Neuronal stem cell (in vitro differentiated cells): ENCODE measurements around the gene CARD11.

Experiments used
- DNase-seq: peaks from one replicate; pipeline ENCODE4 v3.0.0-alpha.2; 2013; ENCODE audit warnings: low spot score
- H2AFZ ChIP-seq: one replicate; pipeline ENCODE4 v1.6.1; 2013; ENCODE audit warnings: mild to moderate bottlenecking, low read length, inconsistent platforms
- H2AK5ac ChIP-seq: 2 replicates; pipeline ENCODE4 v1.6.1; 2013; ENCODE audit warnings: low read depth, mild to moderate bottlenecking, inconsistent platforms, low read length, moderate library complexity, mixed read lengths
- H2BK120ac ChIP-seq: 2 replicates; pipeline ENCODE4 v1.6.1; 2013; ENCODE audit warnings: low read depth, mild to moderate bottlenecking, inconsistent platforms, low read length, moderate library complexity, mixed read lengths
- H2BK12ac ChIP-seq: one replicate; pipeline ENCODE4 v1.6.1; 2013; ENCODE audit warnings: low read length, inconsistent platforms
- H2BK15ac ChIP-seq: 2 replicates; pipeline ENCODE4 v1.6.1; 2013; ENCODE audit warnings: mild to moderate bottlenecking, low read length, inconsistent platforms, mixed read lengths
- H2BK5ac ChIP-seq: one replicate; pipeline ENCODE4 v1.6.1; 2013; ENCODE audit warnings: inconsistent platforms, mild to moderate bottlenecking, low read length, moderate library complexity
- H3K14ac ChIP-seq: one replicate; pipeline ENCODE4 v1.6.1; 2013; ENCODE audit warnings: low read length, inconsistent platforms
- H3K18ac ChIP-seq: 2 replicates; pipeline ENCODE4 v1.6.1; 2013; ENCODE audit warnings: low read length, inconsistent platforms
- H3K23ac ChIP-seq: 2 replicates; pipeline ENCODE4 v1.6.1; 2013; ENCODE audit warnings: low read depth, mild to moderate bottlenecking, mixed read lengths, low read length, inconsistent platforms; ENCODE audit not compliant: poor library complexity
- H3K27ac ChIP-seq: replicated peaks from 3 replicates; pipeline ENCODE4 v1.5.1; 2013; ENCODE audit warnings: low read length, inconsistent platforms
- H3K27me3 ChIP-seq, 3 experiments: 2 replicates each; pipeline ENCODE4 v1.6.1; 2013; ENCODE audit warnings: low read length in 3 of 3, mild to moderate bottlenecking in 2 of 3, inconsistent platforms in 1 of 3, low read depth in 1 of 3, mixed read lengths in 1 of 3, moderate library complexity in 1 of 3; ENCODE audit not compliant: control insufficient read depth in 3 of 3, insufficient read depth in 3 of 3
- H3K36me3 ChIP-seq, 2 donors: replicated peaks in 1 of 2; 2 replicates each; pipeline ENCODE4 v1.6.1; 2013; ENCODE audit warnings: low read length in 2 of 2; ENCODE audit not compliant: control insufficient read depth in 2 of 2, insufficient read depth in 2 of 2
- H3K4ac ChIP-seq: 2 replicates; pipeline ENCODE4 v1.6.1; 2013; ENCODE audit warnings: inconsistent platforms, mild to moderate bottlenecking, low read length, moderate library complexity
- H3K4me1 ChIP-seq, 2 donors: 1 replicate in 1 of 2; 2 replicates in 1 of 2; pipeline ENCODE4 v1.6.1; 2013; ENCODE audit warnings: low read length in 2 of 2, low read depth in 1 of 2; ENCODE audit not compliant: control insufficient read depth in 2 of 2, insufficient read depth in 1 of 2
- H3K4me2 ChIP-seq: one replicate; pipeline ENCODE4 v1.6.1; 2013; ENCODE audit warnings: mild to moderate bottlenecking, low read length, inconsistent platforms; ENCODE audit not compliant: insufficient read depth, poor library complexity, severe bottlenecking
- H3K4me3 ChIP-seq, 2 donors: 2 replicates each; pipeline ENCODE4 v1.5.1; 2013; ENCODE audit warnings: low read length in 2 of 2, mild to moderate bottlenecking in 2 of 2, inconsistent platforms in 1 of 2, moderate library complexity in 1 of 2
- H3K79me1 ChIP-seq: one replicate; pipeline ENCODE4 v1.6.1; 2013; ENCODE audit warnings: low read depth, mild to moderate bottlenecking, inconsistent platforms, low read length, moderate library complexity
- H3K9ac ChIP-seq: one replicate; pipeline ENCODE4 v1.6.1; 2013; ENCODE audit warnings: mild to moderate bottlenecking, low read depth, low read length, inconsistent platforms; ENCODE audit not compliant: poor library complexity
- H3K9me3 ChIP-seq, 2 donors: replicated peaks in 1 of 2; 2 replicates each; pipeline versions ENCODE3 to v1.6.1; 2013; ENCODE audit warnings: low read length in 2 of 2, mild to moderate bottlenecking in 2 of 2, inconsistent platforms in 1 of 2, low read depth in 1 of 2, mixed read lengths in 1 of 2, moderate library complexity in 1 of 2; ENCODE audit not compliant: control insufficient read depth in 2 of 2, insufficient read depth in 1 of 2
- H4K8ac ChIP-seq: one replicate; pipeline ENCODE4 v1.6.1; 2013; ENCODE audit warnings: low read depth, mild to moderate bottlenecking, inconsistent platforms, low read length, moderate library complexity
- H4K91ac ChIP-seq: one replicate; pipeline ENCODE4 v1.6.1; 2013; ENCODE audit warnings: low read length, low read depth, mild to moderate bottlenecking, inconsistent platforms; ENCODE audit not compliant: poor library complexity
- WGBS, 2 donors: extraction: QIAGEN DNeasy Blood & Tissue Kit; methylation state at CpG; one replicate each; pipeline ENCODE4 v1.1.7; 2013; ENCODE audit warnings: missing lambda C conversion rate in 2 of 2, mixed read lengths in 1 of 2; ENCODE audit not compliant: insufficient read length in 2 of 2, insufficient replicate concordance in 1 of 2; ENCODE audit errors: extremely low coverage in 2 of 2; 5-methylcytosine and 5-hydroxymethylcytosine counted together

CARD11 gene

DNA sequence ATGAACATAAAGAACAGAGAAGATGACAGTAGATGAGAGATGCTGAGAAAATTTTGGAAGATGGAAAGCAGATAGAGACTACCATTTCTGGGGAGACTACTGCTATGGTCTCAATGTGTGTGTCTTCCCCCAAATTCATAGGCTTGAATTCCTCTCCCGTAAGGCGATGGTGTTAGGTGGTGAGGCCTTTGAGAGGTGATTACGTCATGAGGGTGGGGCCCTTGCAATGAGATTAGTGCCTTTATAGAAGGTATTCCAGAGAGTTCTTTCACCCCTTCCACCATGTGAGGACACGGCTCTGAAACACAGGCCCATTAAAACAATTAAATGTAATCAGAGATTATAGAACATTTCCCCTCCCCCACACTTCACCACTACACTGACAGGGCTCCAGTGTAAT, 23.9 kb downstream of the CARD11 start:
- no peak overlapping the region for H2AFZ ChIP-seq
- no peak overlapping the region for H3K14ac ChIP-seq
- H3K9me3 ChIP-seq, result no peaks in the 10 kb centered on the region
- H3K27ac ChIP-seq, result no peak overlapping the region
- H3K79me1 ChIP-seq, result no peaks in the 10 kb centered on the region
- H3K36me3 ChIP-seq, result no peaks in the 10 kb centered on the region
- H3K4ac ChIP-seq, result no peak overlapping the region
- no peak overlapping the region for H3K23ac ChIP-seq
- no peak overlapping the region for H3K4me2 ChIP-seq
- no peak overlapping the region for H2BK15ac ChIP-seq
- H3K18ac ChIP-seq, result no peak overlapping the region
- no peak overlapping the region for H3K9ac ChIP-seq
- H2BK12ac ChIP-seq, result no peak overlapping the region
- H2BK5ac ChIP-seq, result no peak overlapping the region
- no peak overlapping the region for H2AK5ac ChIP-seq
- WGBS, 2 donors, result no CpG with 5 or more reads among the region's 4 CpGs
- no peak overlapping the region for H2BK120ac ChIP-seq
- H3K4me3 ChIP-seq, result no peak overlapping the region
- no peak overlapping the region for H4K91ac ChIP-seq
- peaks cover 0 to 2% (median 0%) of the 10 kb centered on the region in 3 experiments for H3K27me3 ChIP-seq
- H3K4me1 ChIP-seq, result no peaks in the 10 kb centered on the region
- no peak overlapping the region for H4K8ac ChIP-seq
- DNase-seq, result no peak

DNA sequence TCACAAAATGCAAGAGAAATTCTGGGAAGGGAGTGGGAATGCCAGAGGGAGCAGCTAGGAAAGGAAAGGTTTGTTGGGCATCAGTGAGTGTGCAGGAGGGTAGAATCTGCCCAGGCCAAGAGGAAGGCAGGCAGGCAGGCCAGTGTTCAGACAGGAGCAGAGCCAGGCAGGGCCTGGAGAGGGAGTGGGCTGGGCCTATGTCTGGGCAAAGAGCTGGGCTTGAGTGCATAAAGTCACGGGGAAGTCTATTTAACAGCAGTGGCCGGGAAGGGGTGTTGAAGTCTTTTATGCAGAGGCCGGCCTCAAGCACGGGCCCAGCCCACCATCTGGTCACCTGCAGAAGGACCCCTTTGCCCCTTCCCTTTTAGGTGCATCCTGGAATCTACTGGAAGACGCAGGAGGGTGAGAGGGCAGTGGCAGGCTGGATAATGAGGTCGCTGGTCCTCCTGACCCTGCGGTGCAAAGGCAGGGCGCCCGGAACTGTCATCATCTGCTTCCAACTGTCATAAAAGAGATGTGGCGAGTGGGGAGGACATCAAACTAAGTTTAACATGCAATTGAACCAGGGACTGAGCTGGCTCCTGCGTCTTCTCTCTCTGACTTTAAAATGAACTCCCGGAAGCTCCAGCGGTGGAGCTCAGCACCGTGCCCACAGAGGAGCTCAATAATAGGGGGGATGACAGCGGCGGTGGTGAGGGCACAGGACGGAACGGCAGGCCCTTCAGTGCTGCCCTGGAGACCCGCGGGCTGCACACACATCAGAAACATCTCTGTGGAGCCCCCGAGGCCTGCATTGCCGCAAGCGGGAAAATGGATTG, 29.5 kb downstream of the CARD11 start:
- H2BK120ac ChIP-seq, result no peak overlapping the region
- H3K18ac ChIP-seq, result peak overlapping the region; percentile 52
- no peak overlapping the region for H3K4me3 ChIP-seq
- no peaks in the 10 kb centered on the region for H3K4me1 ChIP-seq
- no peak for DNase-seq
- no peak overlapping the region for H3K4me2 ChIP-seq
- H2AFZ ChIP-seq, result peak overlapping the region; percentile 53
- WGBS, 2 donors, result no CpG with 5 or more reads among the region's 23 CpGs
- no peak overlapping the region for H4K91ac ChIP-seq
- peak overlapping the region; percentile 71 for H3K14ac ChIP-seq
- no peak overlapping the region for H2BK12ac ChIP-seq
- no peaks in the 10 kb centered on the region for H3K9me3 ChIP-seq
- no peak overlapping the region for H2AK5ac ChIP-seq
- no peak overlapping the region for H4K8ac ChIP-seq
- no peaks in the 10 kb centered on the region for H3K36me3 ChIP-seq
- no peak overlapping the region for H3K27ac ChIP-seq
- no peak overlapping the region for H2BK5ac ChIP-seq
- no peak overlapping the region for H3K4ac ChIP-seq
- peak overlapping the region; percentile 83 for H2BK15ac ChIP-seq
- H3K23ac ChIP-seq, result peak overlapping the region; percentile 43
- H3K27me3 ChIP-seq, result peaks cover 0 to 2% (median 0%) of the 10 kb centered on the region in 3 experiments
- H3K9ac ChIP-seq, result no peak overlapping the region
- no peaks in the 10 kb centered on the region for H3K79me1 ChIP-seq

DNA sequence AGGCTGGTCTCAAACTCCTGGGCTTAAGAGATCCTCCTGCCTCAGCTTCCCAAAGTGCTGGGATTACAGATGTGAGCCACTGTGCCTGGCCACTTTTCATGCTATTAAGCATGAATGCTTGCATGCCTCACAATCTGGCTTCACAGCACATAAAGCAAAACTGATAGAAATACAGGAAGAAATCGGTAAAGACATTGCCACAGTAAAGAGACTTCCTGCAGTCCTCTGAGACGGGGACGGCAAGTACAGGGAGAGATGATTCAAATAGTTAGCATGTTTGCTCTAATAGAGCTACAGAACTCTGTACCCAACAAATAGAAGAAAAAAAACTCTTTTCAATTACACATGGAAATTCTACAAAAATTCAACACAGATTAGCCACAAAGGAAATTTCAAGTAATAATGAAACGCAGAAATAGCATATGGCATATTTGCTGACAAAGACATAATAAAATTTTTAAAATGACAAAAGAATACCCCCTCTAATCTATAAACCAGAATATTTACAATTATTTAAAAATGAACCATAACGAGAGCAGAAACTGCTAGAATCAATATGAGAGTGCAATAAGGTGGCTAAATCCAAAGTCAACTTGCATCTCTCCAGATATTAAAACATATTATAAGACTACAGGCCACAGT, 32.3 kb downstream of the CARD11 start:
- no peak overlapping the region for H2BK5ac ChIP-seq
- no peak for DNase-seq
- H2BK12ac ChIP-seq, result no peak overlapping the region
- no peak overlapping the region for H3K23ac ChIP-seq
- H2BK120ac ChIP-seq, result no peak overlapping the region
- no peak overlapping the region for H3K14ac ChIP-seq
- no peak overlapping the region for H4K8ac ChIP-seq
- H3K4me1 ChIP-seq, result no peaks in the 10 kb centered on the region
- H2AFZ ChIP-seq, result no peak overlapping the region
- no peak overlapping the region for H3K18ac ChIP-seq
- H3K27me3 ChIP-seq, result no peaks in the 10 kb centered on the region
- no peak overlapping the region for H3K9ac ChIP-seq
- H2BK15ac ChIP-seq, result no peak overlapping the region
- H3K4me2 ChIP-seq, result no peak overlapping the region
- no peak overlapping the region for H2AK5ac ChIP-seq
- no peak overlapping the region for H3K4me3 ChIP-seq
- H3K27ac ChIP-seq, result no peak overlapping the region
- no CpG with 5 or more reads among the region's 5 CpGs for WGBS, 2 donors
- H4K91ac ChIP-seq, result no peak overlapping the region
- H3K36me3 ChIP-seq, result no peaks in the 10 kb centered on the region
- H3K79me1 ChIP-seq, result no peaks in the 10 kb centered on the region
- H3K9me3 ChIP-seq, result peaks cover 0 to 2% of the 10 kb centered on the region in 2 donors
- no peak overlapping the region for H3K4ac ChIP-seq

DNA sequence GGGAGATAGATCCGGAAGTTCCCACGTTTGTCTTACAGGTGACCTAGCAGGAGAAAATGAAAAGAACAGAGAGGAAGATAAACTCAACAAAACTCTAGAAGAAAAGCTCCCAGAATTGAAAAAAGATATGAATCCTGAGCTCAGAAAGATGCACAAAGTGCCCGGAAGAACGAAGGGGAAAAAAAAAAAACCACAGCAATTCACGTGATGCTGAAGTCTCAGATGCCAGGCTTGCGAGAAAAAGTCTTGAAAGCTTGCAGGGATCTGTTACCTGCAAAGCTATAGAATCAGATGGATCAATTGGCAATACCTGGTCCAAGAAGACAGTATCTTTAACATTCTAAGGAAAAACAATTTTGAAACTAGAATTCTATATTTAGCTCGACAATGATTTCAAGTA, 33.5 kb downstream of the CARD11 start:
- H3K4me3 ChIP-seq, result no peak overlapping the region
- H3K18ac ChIP-seq, result no peak overlapping the region
- no peak overlapping the region for H3K4ac ChIP-seq
- H3K36me3 ChIP-seq, result no peaks in the 10 kb centered on the region
- H2BK15ac ChIP-seq, result no peak overlapping the region
- no peaks in the 10 kb centered on the region for H3K27me3 ChIP-seq
- H3K4me1 ChIP-seq, result no peaks in the 10 kb centered on the region
- no peak overlapping the region for H3K23ac ChIP-seq
- DNase-seq, result no peak
- no peak overlapping the region for H2BK12ac ChIP-seq
- peaks cover 0 to 2% of the 10 kb centered on the region in 2 donors for H3K9me3 ChIP-seq
- no peak overlapping the region for H3K4me2 ChIP-seq
- no peak overlapping the region for H2AK5ac ChIP-seq
- H4K91ac ChIP-seq, result no peak overlapping the region
- H2BK120ac ChIP-seq, result no peak overlapping the region
- no peak overlapping the region for H3K27ac ChIP-seq
- H3K9ac ChIP-seq, result no peak overlapping the region
- no CpG with 5 or more reads among the region's 7 CpGs for WGBS, 2 donors
- no peak overlapping the region for H2BK5ac ChIP-seq
- no peak overlapping the region for H3K14ac ChIP-seq
- H4K8ac ChIP-seq, result no peak overlapping the region
- no peak overlapping the region for H2AFZ ChIP-seq
- H3K79me1 ChIP-seq, result no peaks in the 10 kb centered on the region
